ENCODE measurements around the gene TAF11.

DNA sequence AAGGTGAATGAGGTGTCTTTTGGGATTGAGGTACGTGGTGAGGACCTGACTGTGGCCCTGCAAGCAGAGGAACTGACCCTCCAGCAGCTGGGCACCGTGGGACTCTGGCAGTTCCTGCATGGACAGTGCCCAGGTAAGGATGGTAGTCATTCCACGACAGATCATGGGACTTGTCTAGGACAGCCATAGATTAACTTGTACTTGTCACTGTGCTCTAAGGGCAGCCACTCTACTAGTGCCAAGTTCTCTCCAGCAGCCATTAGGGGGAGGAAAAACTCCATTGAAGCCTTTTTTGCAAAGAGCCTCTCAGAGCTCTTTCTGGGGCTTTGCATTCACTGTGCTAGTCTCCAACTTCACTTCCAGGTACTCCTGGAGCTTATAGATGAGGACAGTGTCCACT is 20.4 kb downstream of the TAF11 start:
- TF ChIP-seq, protein P1, sequence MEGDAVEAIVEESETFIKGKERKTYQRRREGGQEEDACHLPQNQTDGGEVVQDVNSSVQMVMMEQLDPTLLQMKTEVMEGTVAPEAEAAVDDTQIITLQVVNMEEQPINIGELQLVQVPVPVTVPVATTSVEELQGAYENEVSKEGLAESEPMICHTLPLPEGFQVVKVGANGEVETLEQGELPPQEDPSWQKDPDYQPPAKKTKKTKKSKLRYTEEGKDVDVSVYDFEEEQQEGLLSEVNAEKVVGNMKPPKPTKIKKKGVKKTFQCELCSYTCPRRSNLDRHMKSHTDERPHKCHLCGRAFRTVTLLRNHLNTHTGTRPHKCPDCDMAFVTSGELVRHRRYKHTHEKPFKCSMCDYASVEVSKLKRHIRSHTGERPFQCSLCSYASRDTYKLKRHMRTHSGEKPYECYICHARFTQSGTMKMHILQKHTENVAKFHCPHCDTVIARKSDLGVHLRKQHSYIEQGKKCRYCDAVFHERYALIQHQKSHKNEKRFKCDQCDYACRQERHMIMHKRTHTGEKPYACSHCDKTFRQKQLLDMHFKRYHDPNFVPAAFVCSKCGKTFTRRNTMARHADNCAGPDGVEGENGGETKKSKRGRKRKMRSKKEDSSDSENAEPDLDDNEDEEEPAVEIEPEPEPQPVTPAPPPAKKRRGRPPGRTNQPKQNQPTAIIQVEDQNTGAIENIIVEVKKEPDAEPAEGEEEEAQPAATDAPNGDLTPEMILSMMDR (IDR thresholded peaks at IDR 0.05; ENCODE audit: insufficient read depth, low read length): no peak
- TF ChIP-seq POLR2AphosphoS5 (IDR thresholded peaks at IDR 0.05; ENCODE audit: low read depth): no peak

All from HL-60 (cell line).